Measurements from ENCODE around the gene SEMA4G. TPM values are rescaled to one million over a fixed set of nuclear protein-coding genes. Genes with fewer than 3 reads are reported as not detected.

The SEMA4G gene
- total and polyA plus RNA-seq, 2 of the 13 experiments (the other 11 are each of a cell fraction or from before 2014, with no cell fraction given): 46.2 to 207 TPM

GRCh38 chr10:100970076-100970913 lies 991 bp downstream of the SEMA4G start (continued):
- TF ChIP-seq IRF9 (CRISPR knock-in tag; IDR thresholded peaks at IDR 0.05; ENCODE audit: borderline replicate concordance) (0 out of 2 replicates have a peak, but pooled peaks have one; percentile 69), ERF (CRISPR knock-in tag; IDR thresholded peaks at IDR 0.05) (peak; percentile 19; the same call in 1 of the 2 replicates), ZNF629 (CRISPR knock-in tag; conservative IDR thresholded peaks at IDR 0.05) (no peak), ZBTB38 (CRISPR knock-in tag; IDR thresholded peaks at IDR 0.05) (0 out of 2 replicates have a peak, but pooled peaks have one; percentile 17), DDIT3 (CRISPR knock-in tag; IDR thresholded peaks at IDR 0.05) (no peak), KLF6 (CRISPR knock-in tag; IDR thresholded peaks at IDR 0.05) (no peak), CERS6 (CRISPR knock-in tag; IDR thresholded peaks at IDR 0.05) (no peak), ZNF570 (CRISPR knock-in tag; IDR thresholded peaks at IDR 0.05; ENCODE audit: borderline replicate concordance) (no peak), FOXC1 (CRISPR knock-in tag; IDR thresholded peaks at IDR 0.05; ENCODE audit: borderline replicate concordance) (no peak), KIAA2018 (CRISPR knock-in tag; IDR thresholded peaks at IDR 0.05; ENCODE audit: borderline replicate concordance) (no peak), ZNF547 (CRISPR knock-in tag; IDR thresholded peaks at IDR 0.05) (no peak), MEF2D (CRISPR knock-in tag; IDR thresholded peaks at IDR 0.05) (no peak), ZNF143 (CRISPR knock-in tag; IDR thresholded peaks at IDR 0.05) (no peak), PLRG1 (conservative IDR thresholded peaks at IDR 0.05) (no peak), ZBTB7B (CRISPR knock-in tag; IDR thresholded peaks at IDR 0.05) (peak; percentile 87), ZNF616 (CRISPR knock-in tag; IDR thresholded peaks at IDR 0.05; ENCODE audit: low read depth) (0 out of 2 replicates have a peak, but pooled peaks have one; percentile 23), PPARG (CRISPR knock-in tag; conservative IDR thresholded peaks at IDR 0.05) (peak; percentile 63), BCL3 (CRISPR knock-in tag; IDR thresholded peaks at IDR 0.05) (no peak)
